ENCODE data around the gene GALR3. TPM values are rescaled to one million over a fixed set of nuclear protein-coding genes. Genes with fewer than 3 reads are reported as not detected.

GALR3 gene, protein sequence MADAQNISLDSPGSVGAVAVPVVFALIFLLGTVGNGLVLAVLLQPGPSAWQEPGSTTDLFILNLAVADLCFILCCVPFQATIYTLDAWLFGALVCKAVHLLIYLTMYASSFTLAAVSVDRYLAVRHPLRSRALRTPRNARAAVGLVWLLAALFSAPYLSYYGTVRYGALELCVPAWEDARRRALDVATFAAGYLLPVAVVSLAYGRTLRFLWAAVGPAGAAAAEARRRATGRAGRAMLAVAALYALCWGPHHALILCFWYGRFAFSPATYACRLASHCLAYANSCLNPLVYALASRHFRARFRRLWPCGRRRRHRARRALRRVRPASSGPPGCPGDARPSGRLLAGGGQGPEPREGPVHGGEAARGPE
- total RNA-seq (not detected), total RNA-seq (0 to 0.05 (median 0) reads per million in 29 experiments)
- total RNA-seq (2013): not detected

DNA sequence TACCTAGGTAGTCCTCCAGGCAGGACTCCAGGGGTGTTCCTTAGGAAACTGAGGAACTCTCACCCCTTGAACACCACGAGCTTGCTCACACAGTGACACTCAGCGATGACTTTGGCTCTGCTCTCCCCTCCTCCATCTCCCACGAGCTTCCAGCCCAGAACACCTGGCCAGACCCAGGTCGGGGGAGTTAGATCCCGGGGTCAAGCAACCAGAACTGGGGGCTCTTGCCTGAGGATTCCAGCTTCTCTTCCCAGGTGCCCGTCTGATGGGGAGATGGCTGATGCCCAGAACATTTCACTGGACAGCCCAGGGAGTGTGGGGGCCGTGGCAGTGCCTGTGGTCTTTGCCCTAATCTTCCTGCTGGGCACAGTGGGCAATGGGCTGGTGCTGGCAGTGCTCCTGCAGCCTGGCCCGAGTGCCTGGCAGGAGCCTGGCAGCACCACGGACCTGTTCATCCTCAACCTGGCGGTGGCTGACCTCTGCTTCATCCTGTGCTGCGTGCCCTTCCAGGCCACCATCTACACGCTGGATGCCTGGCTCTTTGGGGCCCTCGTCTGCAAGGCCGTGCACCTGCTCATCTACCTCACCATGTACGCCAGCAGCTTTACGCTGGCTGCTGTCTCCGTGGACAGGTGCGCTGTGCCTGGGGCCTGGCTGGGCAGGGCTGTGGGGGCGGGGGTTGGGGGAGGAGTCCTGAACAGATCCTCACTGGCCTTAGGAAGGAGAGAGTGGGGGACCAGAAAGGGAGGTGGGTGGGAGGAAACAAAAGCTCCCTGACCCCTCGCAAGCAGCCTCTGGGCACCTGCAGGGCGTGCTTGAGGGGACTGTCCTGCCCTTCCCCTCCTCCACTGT, at the start of gene GALR3:
Gene GALR3 (plus strand): TSS at position 249 of the 852 bp plus-strand sequence. CDS start 25 bp downstream, at position 274.
- H3K36me3 Mint-ChIP-seq: peaks cover 4% of the 10 kb centered on the region
- peaks cover 0 to 12% of the 10 kb centered on the region in 2 experiments for H3K4me1 ChIP-seq (ENCODE audit: control insufficient read depth in 1 of 2, extremely low read depth in 1 of 2, insufficient read depth in 2 of 2, low read length in 2 of 2)
- H3K27me3 ChIP-seq (replicated peaks in 1 of 2; ENCODE audit: control insufficient read depth in 2 of 2, extremely low read depth in 1 of 2, insufficient read depth in 2 of 2, low read length in 1 of 2): peaks cover 0 to 52% of the 10 kb centered on the region in 2 experiments
- H3K27ac ChIP-seq (ENCODE audit: low read length): no peak within 1 kb of the TSS
- ChIA-PET CTCF (interaction anchor here in 1 of 2 donors (0.6 kb wide), 1 partner anchor 114 kb away, joined by 3 read pairs; no protein-coding TSS in a partner anchor), POLR2A (interaction anchor here in 1 of 2 donors (0.6 kb wide), 1 partner anchor 77 kb away, joined by 3 read pairs; no protein-coding TSS in a partner anchor)
- DNase-seq (no peak), ATAC-seq (replicated peaks in 1 of 4) (no peak)
- peak within 1 kb of the TSS; percentile 30 to 51 (median 34) for H3K4me3 Mint-ChIP-seq
- H3K4me1 Mint-ChIP-seq: peaks cover 8 to 14% (median 9%) of the 10 kb centered on the region in 3 donors
- no peaks in the 10 kb centered on the region for H3K9me3 Mint-ChIP-seq
- 88% methylated on average over 13 of the region's 21 CpGs for WGBS (ENCODE audit: insufficient coverage)
- H3K27me3 Mint-ChIP-seq: peaks cover 22 to 27% of the 10 kb centered on the region in 2 donors
- no peak within 1 kb of the TSS for H3K4me3 ChIP-seq (ENCODE audit: control insufficient read depth in 1 of 2, extremely low read depth in 1 of 2, low read length in 1 of 2)
- no peaks in the 10 kb centered on the region for H3K36me3 ChIP-seq (ENCODE audit: control insufficient read depth in 2 of 2, extremely low read depth in 1 of 2, insufficient read depth in 1 of 2, low read length in 1 of 2)
- no peak within 1 kb of the TSS for H3K27ac Mint-ChIP-seq
- no peaks in the 10 kb centered on the region for H3K9me3 ChIP-seq

GRCh38 chr22:37774728-37775127, 48.5 kb upstream of the GALR3 start:
- Mint-ChIP-seq H3K4me1 (no peaks in the 10 kb centered on the region), H3K27me3 (no peaks in the 10 kb centered on the region), H3K4me3 (no peak overlapping the region), H3K36me3 (peaks cover 14% of the 10 kb centered on the region), H3K9me3 (no peaks in the 10 kb centered on the region), H3K27ac (no peak overlapping the region)
- no peaks in the 10 kb centered on the region for H3K9me3 ChIP-seq
- CTCF ChIA-PET: no interaction called here
- H3K27me3 ChIP-seq (replicated peaks in 1 of 2; ENCODE audit: control insufficient read depth in 2 of 2, extremely low read depth in 1 of 2, insufficient read depth in 2 of 2, low read length in 1 of 2): no peaks in the 10 kb centered on the region
- no peak overlapping the region for H3K27ac ChIP-seq (ENCODE audit: low read length)
- peaks cover 0 to 16% of the 10 kb centered on the region in 2 donors for H3K36me3 ChIP-seq (ENCODE audit: control insufficient read depth in 2 of 2, extremely low read depth in 1 of 2, insufficient read depth in 1 of 2, low read length in 1 of 2)
- DNase-seq: no peak
- H3K4me3 ChIP-seq (ENCODE audit: control insufficient read depth in 1 of 2, extremely low read depth in 1 of 2, low read length in 1 of 2): no peak overlapping the region
- no peaks in the 10 kb centered on the region for H3K4me1 ChIP-seq (ENCODE audit: control insufficient read depth in 1 of 2, extremely low read depth in 1 of 2, insufficient read depth in 2 of 2, low read length in 2 of 2)
- POLR2A ChIA-PET: no interaction called here
- ATAC-seq (replicated peaks in 1 of 4): no peak
- WGBS (ENCODE audit: insufficient coverage): 83% methylated on average over 3 of the region's 3 CpGs

DNA sequence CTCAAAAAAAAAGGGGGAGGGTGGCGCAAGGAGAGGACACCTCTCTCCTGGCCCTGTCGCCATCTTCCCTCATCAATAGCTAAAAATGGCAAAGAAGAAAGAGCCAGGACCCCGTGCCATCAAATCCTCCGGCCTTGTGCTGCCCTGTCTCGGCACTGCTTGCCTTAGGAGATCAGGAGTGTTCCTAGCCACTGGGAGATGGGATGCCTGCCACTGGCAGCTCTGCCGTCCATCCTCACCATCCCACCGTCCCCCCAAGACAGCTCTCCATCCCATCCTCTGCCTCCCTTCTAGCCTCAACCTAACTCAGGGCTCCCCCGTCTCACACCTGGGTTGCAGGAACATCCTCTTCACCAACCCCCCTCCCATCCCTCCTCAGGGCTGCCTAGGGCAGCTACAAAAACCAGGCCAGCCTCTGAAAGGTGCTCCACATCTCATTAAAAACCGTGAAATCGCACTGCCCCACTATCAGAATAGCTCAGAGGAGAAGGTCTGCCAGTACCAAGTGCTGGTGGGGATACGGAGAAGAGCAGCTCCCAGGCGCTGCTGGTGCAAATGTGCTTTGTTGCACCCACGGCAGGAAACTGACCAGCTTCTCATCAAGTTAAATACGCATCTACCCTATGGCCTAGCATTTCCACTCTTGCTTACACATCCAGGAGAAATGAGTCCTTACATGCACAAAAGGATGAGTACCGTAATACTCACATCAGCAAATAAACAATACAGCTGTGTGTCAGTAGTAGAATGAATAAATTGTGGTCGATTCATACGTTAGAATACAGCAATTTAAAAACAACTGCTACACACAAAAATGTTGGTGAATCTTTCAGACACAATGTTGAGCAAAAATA, 47.2 kb upstream of the GALR3 start:
- no peak overlapping the region for H3K27ac ChIP-seq (ENCODE audit: low read length)
- H3K36me3 Mint-ChIP-seq: peaks cover 14% of the 10 kb centered on the region
- no peaks in the 10 kb centered on the region for H3K27me3 Mint-ChIP-seq
- DNase-seq (no peak), ATAC-seq (replicated peaks in 1 of 4) (no peak)
- H3K4me3 ChIP-seq (ENCODE audit: control insufficient read depth in 1 of 2, extremely low read depth in 1 of 2, low read length in 1 of 2): no peak overlapping the region
- POLR2A ChIA-PET: no interaction called here
- no peaks in the 10 kb centered on the region for H3K27me3 ChIP-seq (replicated peaks in 1 of 2; ENCODE audit: control insufficient read depth in 2 of 2, extremely low read depth in 1 of 2, insufficient read depth in 2 of 2, low read length in 1 of 2)
- H3K9me3 ChIP-seq: no peaks in the 10 kb centered on the region
- peaks cover 0 to 16% of the 10 kb centered on the region in 2 donors for H3K36me3 ChIP-seq (ENCODE audit: control insufficient read depth in 2 of 2, extremely low read depth in 1 of 2, insufficient read depth in 1 of 2, low read length in 1 of 2)
- no peak overlapping the region for H3K4me3 Mint-ChIP-seq
- CTCF ChIA-PET: no interaction called here
- H3K27ac Mint-ChIP-seq: no peak overlapping the region
- H3K4me1 ChIP-seq (ENCODE audit: control insufficient read depth in 1 of 2, extremely low read depth in 1 of 2, insufficient read depth in 2 of 2, low read length in 2 of 2): no peaks in the 10 kb centered on the region
- no peaks in the 10 kb centered on the region for H3K9me3 Mint-ChIP-seq
- H3K4me1 Mint-ChIP-seq: no peaks in the 10 kb centered on the region
- 89% methylated on average over 8 of the region's 17 CpGs for WGBS (ENCODE audit: insufficient coverage)

DNA sequence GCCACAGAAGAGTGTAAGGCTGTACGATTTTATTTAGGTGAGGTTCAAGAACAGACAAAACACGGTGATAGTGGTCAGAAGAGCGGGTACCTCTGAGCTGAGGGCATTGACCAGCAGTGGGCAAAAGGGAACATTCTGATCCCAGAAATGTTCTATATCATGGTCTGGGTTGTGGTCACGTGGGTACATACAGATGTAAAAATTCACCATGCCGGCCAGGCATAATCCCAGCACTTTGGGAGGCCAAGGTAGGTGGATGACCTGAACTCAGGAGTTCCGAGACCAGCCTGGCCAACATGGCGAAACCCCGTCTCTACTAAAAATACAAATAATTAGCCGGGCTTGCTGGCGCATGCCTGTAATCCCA, 46.6 kb upstream of the GALR3 start:
- 89% methylated on average over 9 of the region's 10 CpGs for WGBS (ENCODE audit: insufficient coverage)
- CTCF ChIA-PET: no interaction called here

GRCh38 chr22:37777122-37777687, 46.0 kb upstream of the GALR3 start:
- DNase-seq: no peak
- Histone ChIP-seq H3K4me1 (ENCODE audit: control insufficient read depth in 1 of 2, extremely low read depth in 1 of 2, insufficient read depth in 2 of 2, low read length in 2 of 2) (no peaks in the 10 kb centered on the region), H3K4me3 (ENCODE audit: control insufficient read depth in 1 of 2, extremely low read depth in 1 of 2, low read length in 1 of 2) (no peak overlapping the region), H3K9me3 (no peaks in the 10 kb centered on the region), H3K36me3 (ENCODE audit: control insufficient read depth in 2 of 2, extremely low read depth in 1 of 2, insufficient read depth in 1 of 2, low read length in 1 of 2) (peaks cover 0 to 12% of the 10 kb centered on the region in 2 donors), H3K27ac (ENCODE audit: low read length) (no peak overlapping the region), H3K27me3 (replicated peaks in 1 of 2; ENCODE audit: control insufficient read depth in 2 of 2, extremely low read depth in 1 of 2, insufficient read depth in 2 of 2, low read length in 1 of 2) (no peaks in the 10 kb centered on the region)
- Mint-ChIP-seq H3K9me3 (no peaks in the 10 kb centered on the region), H3K27me3 (no peaks in the 10 kb centered on the region), H3K27ac (no peak overlapping the region), H3K4me1 (no peaks in the 10 kb centered on the region), H3K4me3 (no peak overlapping the region), H3K36me3 (peaks cover 12% of the 10 kb centered on the region)
- CTCF ChIA-PET: no interaction called here
- no peak for ATAC-seq (replicated peaks in 1 of 4)
- WGBS (ENCODE audit: insufficient coverage): 94% methylated on average over 7 of the region's 11 CpGs
- POLR2A ChIA-PET: no interaction called here

More for the DNA sequence above, 46.6 kb upstream of the GALR3 start:
- DNase-seq: no peak
- ATAC-seq (replicated peaks in 1 of 4): no peak
- no peak overlapping the region for H3K4me3 ChIP-seq (ENCODE audit: control insufficient read depth in 1 of 2, extremely low read depth in 1 of 2, low read length in 1 of 2)
- peaks cover 0 to 12% of the 10 kb centered on the region in 2 donors for H3K36me3 ChIP-seq (ENCODE audit: control insufficient read depth in 2 of 2, extremely low read depth in 1 of 2, insufficient read depth in 1 of 2, low read length in 1 of 2)
- H3K27ac ChIP-seq (ENCODE audit: low read length): no peak overlapping the region
- no peaks in the 10 kb centered on the region for H3K9me3 ChIP-seq
- no peaks in the 10 kb centered on the region for H3K27me3 ChIP-seq (replicated peaks in 1 of 2; ENCODE audit: control insufficient read depth in 2 of 2, extremely low read depth in 1 of 2, insufficient read depth in 2 of 2, low read length in 1 of 2)
- POLR2A ChIA-PET: no interaction called here
- H3K4me1 ChIP-seq (ENCODE audit: control insufficient read depth in 1 of 2, extremely low read depth in 1 of 2, insufficient read depth in 2 of 2, low read length in 2 of 2): no peaks in the 10 kb centered on the region
- Mint-ChIP-seq H3K36me3 (peaks cover 12% of the 10 kb centered on the region), H3K27me3 (no peaks in the 10 kb centered on the region), H3K27ac (no peak overlapping the region), H3K4me3 (no peak overlapping the region), H3K9me3 (no peaks in the 10 kb centered on the region), H3K4me1 (no peaks in the 10 kb centered on the region)
